ENCODE results near the gene ZNF385C.

ZNF385C gene

GRCh38 chr17:41987642-41988041, 110.6 kb downstream of the ZNF385C start:
- no peak overlapping the region for H3K4me3 ChIP-seq (replicated peaks in 1 of 2; ENCODE audit: low read depth in 2 of 2, low read length in 2 of 2)
- TF ChIP-seq CTCF (IDR thresholded peaks at IDR 0.05; ENCODE audit: low read depth, low read length): no peak
- DNase-seq (ENCODE audit: low read depth in 2 of 2): no peak

GRCh38 chr17:41986634-41987033, 111.6 kb downstream of the ZNF385C start:
- no peak overlapping the region for H3K4me3 ChIP-seq (replicated peaks in 1 of 2; ENCODE audit: low read depth in 2 of 2, low read length in 2 of 2)
- TF ChIP-seq CTCF (IDR thresholded peaks at IDR 0.05; ENCODE audit: low read depth, low read length): no peak
- no peak for DNase-seq (ENCODE audit: low read depth in 2 of 2)

- no peak for DNase-seq (ENCODE audit: low read depth in 2 of 2)
- H3K4me3 ChIP-seq (replicated peaks in 1 of 2; ENCODE audit: low read depth in 2 of 2, low read length in 2 of 2): no peak overlapping the region
- TF ChIP-seq CTCF (IDR thresholded peaks at IDR 0.05; ENCODE audit: low read depth, low read length): no peak
These were observed 112.4 kb downstream of the ZNF385C start for GRCh38 chr17:41985919-41986318.

GRCh38 chr17:41984454-41984853, 113.8 kb downstream of the ZNF385C start:
- no peak for DNase-seq (ENCODE audit: low read depth in 2 of 2)
- no peak overlapping the region for H3K4me3 ChIP-seq (replicated peaks in 1 of 2; ENCODE audit: low read depth in 2 of 2, low read length in 2 of 2)
- no peak for TF ChIP-seq CTCF (IDR thresholded peaks at IDR 0.05; ENCODE audit: low read depth, low read length)

- no peak for TF ChIP-seq CTCF (IDR thresholded peaks at IDR 0.05; ENCODE audit: low read depth, low read length)
These were observed 116.1 kb downstream of the ZNF385C start for GRCh38 chr17:41982026-41982760.

GRCh38 chr17:41977991-41978390, 120.3 kb downstream of the ZNF385C start:
- no peak for TF ChIP-seq CTCF (IDR thresholded peaks at IDR 0.05; ENCODE audit: low read depth, low read length)
- no peak overlapping the region for H3K4me3 ChIP-seq (replicated peaks in 1 of 2; ENCODE audit: low read depth in 2 of 2, low read length in 2 of 2)
- no peak for DNase-seq (ENCODE audit: low read depth in 2 of 2)

More at GRCh38 chr17:41982026-41982760, 116.1 kb downstream of the ZNF385C start:
- no peak overlapping the region for H3K4me3 ChIP-seq (replicated peaks in 1 of 2; ENCODE audit: low read depth in 2 of 2, low read length in 2 of 2)
- peak in 1 of 2 donors; percentile 35 for DNase-seq (ENCODE audit: low read depth in 2 of 2)

Measured in cardiac fibroblast (primary cell).